H1 (cell line): ENCODE measurements around the gene STAT4. TPM values are rescaled to one million over a fixed set of nuclear protein-coding genes. Genes with fewer than 3 reads are reported as not detected.

ENCODE experiments used
- PHF8 ChIP-seq: fragments of 200-600 bp; sonication (generic); conservative IDR thresholded peaks from 2 replicates; pipeline ENCODE4 v1.7.1; 2012; ENCODE audit warnings: low read depth, mild to moderate bottlenecking, inconsistent platforms, low read length, moderate library complexity
- POLR2A ChIP-seq, 2 experiments: IDR thresholded peaks; 1 replicate in 1 of 2; 2 replicates in 1 of 2; pipeline ENCODE4 v1.6.1; 2011; ENCODE audit warnings: low read depth in 2 of 2, low read length in 2 of 2, mild to moderate bottlenecking in 2 of 2; ENCODE audit errors: control extremely low read depth in 1 of 2
- RAD21 ChIP-seq, 2 experiments: IDR thresholded peaks in 1 of 2; conservative IDR thresholded peaks in 1 of 2; 2 replicates each; pipeline ENCODE4 v1.6.1; 2011; ENCODE audit warnings: low read depth in 2 of 2, low read length in 2 of 2, improper control_type of control experiment in 1 of 2, inconsistent platforms in 1 of 2, mild to moderate bottlenecking in 1 of 2, moderate library complexity in 1 of 2
- RNF2 ChIP-seq: fragments of 200-900, 300-1000 bp; sonication (generic); IDR thresholded peaks from 2 replicates; pipeline ENCODE4 v1.7.1; 2016; ENCODE audit warnings: borderline replicate concordance, low read depth, mild to moderate bottlenecking, antibody characterized with exemption, low read length; ENCODE audit not compliant: poor library complexity, severe bottlenecking; ENCODE audit errors: missing control alignments
- SIRT6 ChIP-seq: IDR thresholded peaks from one replicate; pipeline ENCODE4 v1.7.1; 2012; ENCODE audit warnings: low read length, inconsistent platforms
- SRF ChIP-seq: IDR thresholded peaks from 2 replicates; pipeline ENCODE4 v1.6.1; 2011; ENCODE audit warnings: mild to moderate bottlenecking, low read depth, low read length, moderate library complexity
- polyA plus RNA-seq, 7 experiments: library from polyadenylated mRNA; depleted of rRNA in 3 of 7; stranded (reverse) in 5 of 7; unstranded in 2 of 7; fragments of >200 nt in 5 of 7; fragments of 200-250 nt in 2 of 7; gene quantifications; 1 replicate in 5 of 7; 2 replicates in 1 of 7; 4 replicates in 1 of 7; pipeline versions ENCODE4 v1.2.1 to v1.2.3, GENCODE V29; 2011 to 2013; ENCODE audit warnings: missing spikeins in 2 of 7, mixed read lengths in 2 of 7
- total RNA-seq: library from RNA; stranded (reverse); fragmentation: NEBNext Ultra II Directional; extraction: Animal tissue kit (Norgen Biotek cat#: 25700); gene quantifications from 2 replicates; pipeline ENCODE4 v1.2.1, GENCODE V29; 2021
- TF ChIP-seq, protein P1 (sequence below): fragments of 300-600 bp; sonication (generic); IDR thresholded peaks from 2 replicates; pipeline ENCODE4 v1.7.1; 2012; ENCODE audit warnings: low read length, moderate library complexity, mild to moderate bottlenecking, inconsistent platforms; ENCODE audit not compliant: insufficient replicate concordance

Gene STAT4
- total and polyA plus RNA-seq, 2 of the 8 experiments (the other 6 are each of a cell fraction or from before 2014, with no cell fraction given): 0.36 to 0.63 TPM

DNA sequence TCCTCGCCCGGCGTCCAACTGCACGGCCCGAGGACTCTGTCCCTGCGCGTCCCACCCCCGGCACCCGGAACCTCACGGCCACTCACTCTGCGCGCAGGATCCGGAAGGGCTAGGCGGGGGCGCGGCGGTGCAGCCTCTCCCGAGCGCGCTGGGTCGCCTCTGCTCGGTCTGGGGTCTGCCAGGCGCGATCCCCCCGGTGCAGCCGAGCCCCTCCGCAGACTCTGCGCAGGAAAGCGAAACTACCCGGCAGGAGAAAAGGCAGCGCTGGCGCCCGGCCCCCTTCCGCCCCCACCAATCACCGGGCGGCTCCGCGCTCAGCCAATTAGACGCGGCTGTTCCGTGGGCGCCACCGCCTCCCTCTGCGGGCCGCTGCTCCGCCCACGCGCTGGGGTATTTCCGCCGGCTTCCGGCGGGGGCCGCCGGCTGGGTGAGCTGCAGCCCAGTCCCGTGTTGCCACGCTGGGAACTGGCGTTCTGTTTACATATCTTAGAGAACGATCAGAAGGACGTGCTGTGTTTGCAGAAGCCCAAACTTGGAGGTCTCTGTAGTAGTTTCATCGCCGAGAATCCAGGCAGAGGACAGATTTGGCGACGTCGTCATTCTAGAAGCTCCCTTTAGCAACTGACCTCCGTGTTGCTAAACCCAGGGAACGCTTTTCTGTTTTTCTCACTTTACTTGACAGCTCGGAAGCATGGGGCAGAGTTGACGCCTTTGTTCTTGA, 136.7 kb downstream of the STAT4 start, which contains the start of gene STAT1 (continued):
- TF ChIP-seq PHF8 (peak; percentile 96), POLR2A (IDR thresholded peaks at IDR 0.05; ENCODE audit: control extremely low read depth in 1 of 2, low read depth in 2 of 2, low read length in 2 of 2) (peak; percentile 86 to 98), SIRT6 (no peak), RNF2 (peak; percentile 52), RAD21 (IDR thresholded peaks at IDR 0.05 in 1 of 2, conservative IDR thresholded peaks at IDR 0.05 in 1 of 2; ENCODE audit: low read depth in 2 of 2, low read length in 2 of 2) (no peak; a peak in 1 of 4 replicates), SRF (no peak)
- TF ChIP-seq, protein P1, sequence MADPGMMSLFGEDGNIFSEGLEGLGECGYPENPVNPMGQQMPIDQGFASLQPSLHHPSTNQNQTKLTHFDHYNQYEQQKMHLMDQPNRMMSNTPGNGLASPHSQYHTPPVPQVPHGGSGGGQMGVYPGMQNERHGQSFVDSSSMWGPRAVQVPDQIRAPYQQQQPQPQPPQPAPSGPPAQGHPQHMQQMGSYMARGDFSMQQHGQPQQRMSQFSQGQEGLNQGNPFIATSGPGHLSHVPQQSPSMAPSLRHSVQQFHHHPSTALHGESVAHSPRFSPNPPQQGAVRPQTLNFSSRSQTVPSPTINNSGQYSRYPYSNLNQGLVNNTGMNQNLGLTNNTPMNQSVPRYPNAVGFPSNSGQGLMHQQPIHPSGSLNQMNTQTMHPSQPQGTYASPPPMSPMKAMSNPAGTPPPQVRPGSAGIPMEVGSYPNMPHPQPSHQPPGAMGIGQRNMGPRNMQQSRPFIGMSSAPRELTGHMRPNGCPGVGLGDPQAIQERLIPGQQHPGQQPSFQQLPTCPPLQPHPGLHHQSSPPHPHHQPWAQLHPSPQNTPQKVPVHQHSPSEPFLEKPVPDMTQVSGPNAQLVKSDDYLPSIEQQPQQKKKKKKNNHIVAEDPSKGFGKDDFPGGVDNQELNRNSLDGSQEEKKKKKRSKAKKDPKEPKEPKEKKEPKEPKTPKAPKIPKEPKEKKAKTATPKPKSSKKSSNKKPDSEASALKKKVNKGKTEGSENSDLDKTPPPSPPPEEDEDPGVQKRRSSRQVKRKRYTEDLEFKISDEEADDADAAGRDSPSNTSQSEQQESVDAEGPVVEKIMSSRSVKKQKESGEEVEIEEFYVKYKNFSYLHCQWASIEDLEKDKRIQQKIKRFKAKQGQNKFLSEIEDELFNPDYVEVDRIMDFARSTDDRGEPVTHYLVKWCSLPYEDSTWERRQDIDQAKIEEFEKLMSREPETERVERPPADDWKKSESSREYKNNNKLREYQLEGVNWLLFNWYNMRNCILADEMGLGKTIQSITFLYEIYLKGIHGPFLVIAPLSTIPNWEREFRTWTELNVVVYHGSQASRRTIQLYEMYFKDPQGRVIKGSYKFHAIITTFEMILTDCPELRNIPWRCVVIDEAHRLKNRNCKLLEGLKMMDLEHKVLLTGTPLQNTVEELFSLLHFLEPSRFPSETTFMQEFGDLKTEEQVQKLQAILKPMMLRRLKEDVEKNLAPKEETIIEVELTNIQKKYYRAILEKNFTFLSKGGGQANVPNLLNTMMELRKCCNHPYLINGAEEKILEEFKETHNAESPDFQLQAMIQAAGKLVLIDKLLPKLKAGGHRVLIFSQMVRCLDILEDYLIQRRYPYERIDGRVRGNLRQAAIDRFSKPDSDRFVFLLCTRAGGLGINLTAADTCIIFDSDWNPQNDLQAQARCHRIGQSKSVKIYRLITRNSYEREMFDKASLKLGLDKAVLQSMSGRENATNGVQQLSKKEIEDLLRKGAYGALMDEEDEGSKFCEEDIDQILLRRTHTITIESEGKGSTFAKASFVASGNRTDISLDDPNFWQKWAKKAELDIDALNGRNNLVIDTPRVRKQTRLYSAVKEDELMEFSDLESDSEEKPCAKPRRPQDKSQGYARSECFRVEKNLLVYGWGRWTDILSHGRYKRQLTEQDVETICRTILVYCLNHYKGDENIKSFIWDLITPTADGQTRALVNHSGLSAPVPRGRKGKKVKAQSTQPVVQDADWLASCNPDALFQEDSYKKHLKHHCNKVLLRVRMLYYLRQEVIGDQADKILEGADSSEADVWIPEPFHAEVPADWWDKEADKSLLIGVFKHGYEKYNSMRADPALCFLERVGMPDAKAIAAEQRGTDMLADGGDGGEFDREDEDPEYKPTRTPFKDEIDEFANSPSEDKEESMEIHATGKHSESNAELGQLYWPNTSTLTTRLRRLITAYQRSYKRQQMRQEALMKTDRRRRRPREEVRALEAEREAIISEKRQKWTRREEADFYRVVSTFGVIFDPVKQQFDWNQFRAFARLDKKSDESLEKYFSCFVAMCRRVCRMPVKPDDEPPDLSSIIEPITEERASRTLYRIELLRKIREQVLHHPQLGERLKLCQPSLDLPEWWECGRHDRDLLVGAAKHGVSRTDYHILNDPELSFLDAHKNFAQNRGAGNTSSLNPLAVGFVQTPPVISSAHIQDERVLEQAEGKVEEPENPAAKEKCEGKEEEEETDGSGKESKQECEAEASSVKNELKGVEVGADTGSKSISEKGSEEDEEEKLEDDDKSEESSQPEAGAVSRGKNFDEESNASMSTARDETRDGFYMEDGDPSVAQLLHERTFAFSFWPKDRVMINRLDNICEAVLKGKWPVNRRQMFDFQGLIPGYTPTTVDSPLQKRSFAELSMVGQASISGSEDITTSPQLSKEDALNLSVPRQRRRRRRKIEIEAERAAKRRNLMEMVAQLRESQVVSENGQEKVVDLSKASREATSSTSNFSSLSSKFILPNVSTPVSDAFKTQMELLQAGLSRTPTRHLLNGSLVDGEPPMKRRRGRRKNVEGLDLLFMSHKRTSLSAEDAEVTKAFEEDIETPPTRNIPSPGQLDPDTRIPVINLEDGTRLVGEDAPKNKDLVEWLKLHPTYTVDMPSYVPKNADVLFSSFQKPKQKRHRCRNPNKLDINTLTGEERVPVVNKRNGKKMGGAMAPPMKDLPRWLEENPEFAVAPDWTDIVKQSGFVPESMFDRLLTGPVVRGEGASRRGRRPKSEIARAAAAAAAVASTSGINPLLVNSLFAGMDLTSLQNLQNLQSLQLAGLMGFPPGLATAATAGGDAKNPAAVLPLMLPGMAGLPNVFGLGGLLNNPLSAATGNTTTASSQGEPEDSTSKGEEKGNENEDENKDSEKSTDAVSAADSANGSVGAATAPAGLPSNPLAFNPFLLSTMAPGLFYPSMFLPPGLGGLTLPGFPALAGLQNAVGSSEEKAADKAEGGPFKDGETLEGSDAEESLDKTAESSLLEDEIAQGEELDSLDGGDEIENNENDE: no peak
- TF ChIP-seq, all 59 proteins: peak for 32
